Osteocyte (in vitro differentiated cells): ENCODE data around the gene FLT3. TPM values are rescaled to one million over a fixed set of nuclear protein-coding genes. Genes with fewer than 3 reads are reported as not detected.
"Not testable (repeated sequence)": the region's sequence is repeated elsewhere in the genome, so short reads cannot be mapped to it uniquely, and the experiment has no call there.

Source experiments
- DNase-seq: peaks from one replicate; pipeline ENCODE4 v3.0.0; 2021; ENCODE audit warnings: mixed read lengths; ENCODE audit not compliant: unreplicated experiment; ENCODE audit errors: extremely low spot score
- H3K27ac Mint-ChIP-seq: one replicate; pipeline ENCODE4 v1.8.0; 2021; ENCODE audit warnings: mild to moderate bottlenecking, mixed read lengths; ENCODE audit not compliant: unreplicated experiment
- H3K27me3 Mint-ChIP-seq: one replicate; pipeline ENCODE4 v1.8.0; 2021; ENCODE audit warnings: mixed read lengths; ENCODE audit not compliant: unreplicated experiment
- H3K36me3 Mint-ChIP-seq: one replicate; pipeline ENCODE4 v1.8.0; 2021; ENCODE audit warnings: mixed read lengths; ENCODE audit not compliant: unreplicated experiment
- H3K4me1 Mint-ChIP-seq: one replicate; pipeline ENCODE4 v1.8.0; 2021; ENCODE audit warnings: mixed read lengths; ENCODE audit not compliant: unreplicated experiment
- H3K4me3 Mint-ChIP-seq: one replicate; pipeline ENCODE4 v1.8.0; 2021; ENCODE audit warnings: mild to moderate bottlenecking, moderate library complexity, mixed read lengths; ENCODE audit not compliant: unreplicated experiment
- H3K9me3 Mint-ChIP-seq: one replicate; pipeline ENCODE4 v1.8.0; 2021; ENCODE audit warnings: mixed read lengths; ENCODE audit not compliant: unreplicated experiment
- total RNA-seq: library from RNA; stranded (reverse); gene quantifications from 2 replicates; pipeline ENCODE4 v1.2.1, GENCODE V29; 2021
- TF ChIP-seq, protein P1 (sequence below): fragments of 200-600 bp; sonication (generic); IDR thresholded peaks from 2 replicates; pipeline ENCODE4 v1.5.0; 2021; ENCODE audit warnings: antibody characterized with exemption, mild to moderate bottlenecking, moderate library complexity

Gene FLT3
- total RNA-seq, 1 donor from 2014 or later: not detected

DNA sequence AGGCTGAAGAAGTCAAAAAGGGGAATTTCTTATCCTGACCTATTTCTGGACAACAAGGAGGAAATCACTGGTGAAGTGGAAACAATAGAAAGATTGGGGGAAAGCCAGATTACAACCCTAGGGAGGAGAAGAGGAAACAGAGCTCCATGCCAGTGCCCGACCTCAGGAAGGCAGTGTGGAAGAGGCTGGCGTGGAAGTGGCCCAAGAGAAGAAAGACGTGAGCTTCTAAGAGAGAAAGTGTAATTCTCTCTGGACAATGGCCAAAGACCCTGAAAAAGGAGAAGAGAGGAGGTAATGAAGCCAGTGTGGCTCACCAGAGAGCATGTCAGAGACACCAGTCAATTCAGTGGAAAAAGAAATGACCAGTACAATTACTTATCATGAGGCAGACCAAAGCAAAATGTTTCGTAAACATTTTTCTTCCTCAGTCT lies 59.3 kb downstream of the FLT3 start:
- no peak overlapping the region for H3K27ac Mint-ChIP-seq
- peaks cover 39% of the 10 kb centered on the region for H3K27me3 Mint-ChIP-seq
- no peaks in the 10 kb centered on the region for H3K4me1 Mint-ChIP-seq
- no peaks in the 10 kb centered on the region for H3K9me3 Mint-ChIP-seq
- no peak overlapping the region for H3K4me3 Mint-ChIP-seq
- no peak for DNase-seq
- TF ChIP-seq, protein P1, sequence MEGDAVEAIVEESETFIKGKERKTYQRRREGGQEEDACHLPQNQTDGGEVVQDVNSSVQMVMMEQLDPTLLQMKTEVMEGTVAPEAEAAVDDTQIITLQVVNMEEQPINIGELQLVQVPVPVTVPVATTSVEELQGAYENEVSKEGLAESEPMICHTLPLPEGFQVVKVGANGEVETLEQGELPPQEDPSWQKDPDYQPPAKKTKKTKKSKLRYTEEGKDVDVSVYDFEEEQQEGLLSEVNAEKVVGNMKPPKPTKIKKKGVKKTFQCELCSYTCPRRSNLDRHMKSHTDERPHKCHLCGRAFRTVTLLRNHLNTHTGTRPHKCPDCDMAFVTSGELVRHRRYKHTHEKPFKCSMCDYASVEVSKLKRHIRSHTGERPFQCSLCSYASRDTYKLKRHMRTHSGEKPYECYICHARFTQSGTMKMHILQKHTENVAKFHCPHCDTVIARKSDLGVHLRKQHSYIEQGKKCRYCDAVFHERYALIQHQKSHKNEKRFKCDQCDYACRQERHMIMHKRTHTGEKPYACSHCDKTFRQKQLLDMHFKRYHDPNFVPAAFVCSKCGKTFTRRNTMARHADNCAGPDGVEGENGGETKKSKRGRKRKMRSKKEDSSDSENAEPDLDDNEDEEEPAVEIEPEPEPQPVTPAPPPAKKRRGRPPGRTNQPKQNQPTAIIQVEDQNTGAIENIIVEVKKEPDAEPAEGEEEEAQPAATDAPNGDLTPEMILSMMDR: no peak
- H3K36me3 Mint-ChIP-seq: no peaks in the 10 kb centered on the region

DNA sequence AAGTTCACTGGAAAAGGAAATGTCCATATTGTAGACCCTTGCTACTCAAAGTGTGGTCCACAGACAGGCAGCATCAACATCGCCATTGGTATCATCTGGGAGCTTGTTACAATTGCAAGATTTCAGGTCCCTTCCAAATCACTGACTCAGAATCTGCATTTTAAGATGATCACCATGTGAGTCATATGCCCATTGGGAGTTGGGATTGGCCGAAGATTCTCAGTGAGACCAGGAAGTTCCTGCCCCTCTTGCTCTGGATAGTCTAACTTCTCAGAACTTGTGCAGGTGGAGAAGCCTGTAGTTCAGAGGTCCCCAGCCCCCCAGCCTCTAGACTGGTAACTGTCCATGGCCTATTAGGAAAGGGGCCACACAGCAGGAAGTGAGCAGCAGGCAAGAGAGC lies 63.0 kb downstream of the FLT3 start:
- no peaks in the 10 kb centered on the region for H3K36me3 Mint-ChIP-seq
- H3K4me3 Mint-ChIP-seq: no peak overlapping the region
- DNase-seq: no peak
- TF ChIP-seq, protein P1: no peak
- no peaks in the 10 kb centered on the region for H3K4me1 Mint-ChIP-seq
- peaks cover 48% of the 10 kb centered on the region for H3K27me3 Mint-ChIP-seq
- no peaks in the 10 kb centered on the region for H3K9me3 Mint-ChIP-seq
- no peak overlapping the region for H3K27ac Mint-ChIP-seq

- no peak for DNase-seq
Measured at GRCh38 chr13:28035146-28035782, 65.1 kb downstream of the FLT3 start.

DNA sequence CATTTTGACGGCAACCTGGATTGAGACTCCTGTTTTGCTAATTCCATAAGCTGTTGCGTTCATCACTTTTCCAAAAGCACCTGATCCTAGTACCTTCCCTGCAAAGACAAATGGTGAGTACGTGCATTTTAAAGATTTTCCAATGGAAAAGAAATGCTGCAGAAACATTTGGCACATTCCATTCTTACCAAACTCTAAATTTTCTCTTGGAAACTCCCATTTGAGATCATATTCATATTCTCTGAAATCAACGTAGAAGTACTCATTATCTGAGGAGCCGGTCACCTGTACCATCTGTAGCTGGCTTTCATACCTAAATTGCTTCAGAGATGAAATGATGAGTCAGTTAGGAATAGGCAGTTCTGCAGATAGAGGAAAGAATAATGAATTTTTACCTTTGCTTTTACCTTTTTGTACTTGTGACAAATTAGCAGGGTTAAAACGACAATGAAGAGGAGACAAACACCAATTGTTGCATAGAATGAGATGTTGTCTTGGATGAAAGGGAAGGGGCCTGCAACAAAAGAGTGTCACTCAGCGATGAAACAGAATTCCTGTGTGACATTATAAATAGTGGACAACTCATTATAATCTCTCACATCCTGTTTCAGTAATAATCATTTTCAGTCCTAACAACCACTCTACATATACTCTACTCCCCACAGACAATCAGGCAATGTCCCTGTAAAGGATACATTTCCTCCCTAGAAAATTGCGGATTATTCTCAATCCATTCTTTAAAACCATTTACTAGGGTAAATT lies 66.3 kb downstream of the FLT3 start:
- TF ChIP-seq, protein P1: no peak
- H3K4me3 Mint-ChIP-seq: no peak overlapping the region
- no peaks in the 10 kb centered on the region for H3K4me1 Mint-ChIP-seq
- peaks cover 35% of the 10 kb centered on the region for H3K27me3 Mint-ChIP-seq
- H3K27ac Mint-ChIP-seq: no peak overlapping the region
- no peak for DNase-seq
- H3K9me3 Mint-ChIP-seq: no peaks in the 10 kb centered on the region
- no peaks in the 10 kb centered on the region for H3K36me3 Mint-ChIP-seq

More at GRCh38 chr13:28035146-28035782, 65.1 kb downstream of the FLT3 start:
- no peaks in the 10 kb centered on the region for H3K36me3 Mint-ChIP-seq
- H3K4me1 Mint-ChIP-seq: no peaks in the 10 kb centered on the region
- no peak overlapping the region for H3K4me3 Mint-ChIP-seq
- TF ChIP-seq, protein P1: no peak
- H3K9me3 Mint-ChIP-seq: no peaks in the 10 kb centered on the region
- H3K27ac Mint-ChIP-seq: no peak overlapping the region
- peaks cover 40% of the 10 kb centered on the region for H3K27me3 Mint-ChIP-seq

- DNase-seq, H3K9me3 Mint-ChIP-seq, H3K4me1 Mint-ChIP-seq, H3K27ac Mint-ChIP-seq, H3K36me3 Mint-ChIP-seq, H3K4me3 Mint-ChIP-seq: not testable (repeated sequence)
- H3K27me3 Mint-ChIP-seq: peaks cover 32% of the 10 kb centered on the region
Measured at GRCh38 chr13:28032438-28032837, 67.9 kb downstream of the FLT3 start.
